ENCODE measurements around the gene CCDC28A.
"Not testable (repeated sequence)": the region's sequence is repeated elsewhere in the genome, so short reads cannot be mapped to it uniquely, and the experiment has no call there.

DNA sequence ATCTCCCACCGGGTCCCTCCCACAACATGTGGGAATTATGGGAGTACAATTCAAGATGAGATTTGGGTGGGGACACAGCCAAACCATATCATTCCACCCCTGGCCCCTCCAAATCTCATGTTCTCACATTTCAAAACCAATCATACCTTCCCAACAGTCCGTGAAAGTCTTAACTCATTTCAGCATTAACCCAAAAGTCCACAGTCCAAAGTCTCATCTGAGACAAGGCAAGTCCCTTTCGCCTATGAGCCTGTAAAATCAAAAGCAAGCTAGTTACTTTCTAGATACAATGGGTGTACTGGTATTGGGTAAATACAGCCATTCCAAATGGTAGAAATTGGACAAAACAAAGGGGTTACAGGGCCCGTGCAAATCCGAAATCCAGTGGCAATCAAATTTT, 43.5 kb upstream of the CCDC28A start:
- TF ChIP-seq, protein P1, sequence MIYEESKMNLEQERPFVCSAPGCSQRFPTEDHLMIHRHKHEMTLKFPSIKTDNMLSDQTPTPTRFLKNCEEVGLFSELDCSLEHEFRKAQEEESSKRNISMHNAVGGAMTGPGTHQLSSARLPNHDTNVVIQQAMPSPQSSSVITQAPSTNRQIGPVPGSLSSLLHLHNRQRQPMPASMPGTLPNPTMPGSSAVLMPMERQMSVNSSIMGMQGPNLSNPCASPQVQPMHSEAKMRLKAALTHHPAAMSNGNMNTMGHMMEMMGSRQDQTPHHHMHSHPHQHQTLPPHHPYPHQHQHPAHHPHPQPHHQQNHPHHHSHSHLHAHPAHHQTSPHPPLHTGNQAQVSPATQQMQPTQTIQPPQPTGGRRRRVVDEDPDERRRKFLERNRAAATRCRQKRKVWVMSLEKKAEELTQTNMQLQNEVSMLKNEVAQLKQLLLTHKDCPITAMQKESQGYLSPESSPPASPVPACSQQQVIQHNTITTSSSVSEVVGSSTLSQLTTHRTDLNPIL (CRISPR knock-in tag; IDR thresholded peaks at IDR 0.05; ENCODE audit: low read depth), result not testable (repeated sequence)
- TF ChIP-seq, protein P2, sequence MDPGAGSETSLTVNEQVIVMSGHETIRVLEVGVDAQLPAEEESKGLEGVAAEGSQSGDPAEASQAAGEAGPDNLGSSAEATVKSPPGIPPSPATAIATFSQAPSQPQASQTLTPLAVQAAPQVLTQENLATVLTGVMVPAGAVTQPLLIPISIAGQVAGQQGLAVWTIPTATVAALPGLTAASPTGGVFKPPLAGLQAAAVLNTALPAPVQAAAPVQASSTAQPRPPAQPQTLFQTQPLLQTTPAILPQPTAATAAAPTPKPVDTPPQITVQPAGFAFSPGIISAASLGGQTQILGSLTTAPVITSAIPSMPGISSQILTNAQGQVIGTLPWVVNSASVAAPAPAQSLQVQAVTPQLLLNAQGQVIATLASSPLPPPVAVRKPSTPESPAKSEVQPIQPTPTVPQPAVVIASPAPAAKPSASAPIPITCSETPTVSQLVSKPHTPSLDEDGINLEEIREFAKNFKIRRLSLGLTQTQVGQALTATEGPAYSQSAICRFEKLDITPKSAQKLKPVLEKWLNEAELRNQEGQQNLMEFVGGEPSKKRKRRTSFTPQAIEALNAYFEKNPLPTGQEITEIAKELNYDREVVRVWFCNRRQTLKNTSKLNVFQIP (CRISPR knock-in tag; IDR thresholded peaks at IDR 0.05; ENCODE audit: borderline replicate concordance, low read depth), result not testable (repeated sequence)

Measured in SK-N-SH treated with all-trans-retinoic acid at 6 μM for 48 hours (cell line).